ENCODE data around the gene UBE2H.
"Not testable (repeated sequence)": the region's sequence is repeated elsewhere in the genome, so short reads cannot be mapped to it uniquely, and the experiment has no call there.

Gene UBE2H

GRCh38 chr7:129841465-129841864 is 111.3 kb downstream of the UBE2H start:
- DNase-seq, result no peak

- DNase-seq, result no peak
Measured at GRCh38 chr7:129840757-129841156, 112.0 kb downstream of the UBE2H start.

GRCh38 chr7:129836983-129837382 is 115.8 kb downstream of the UBE2H start:
- no peak for DNase-seq

GRCh38 chr7:129835569-129835968 is 117.2 kb downstream of the UBE2H start:
- no peak for DNase-seq

- DNase-seq, result not testable (repeated sequence)
Measured at GRCh38 chr7:129833353-129833752, 119.4 kb downstream of the UBE2H start.

DNA sequence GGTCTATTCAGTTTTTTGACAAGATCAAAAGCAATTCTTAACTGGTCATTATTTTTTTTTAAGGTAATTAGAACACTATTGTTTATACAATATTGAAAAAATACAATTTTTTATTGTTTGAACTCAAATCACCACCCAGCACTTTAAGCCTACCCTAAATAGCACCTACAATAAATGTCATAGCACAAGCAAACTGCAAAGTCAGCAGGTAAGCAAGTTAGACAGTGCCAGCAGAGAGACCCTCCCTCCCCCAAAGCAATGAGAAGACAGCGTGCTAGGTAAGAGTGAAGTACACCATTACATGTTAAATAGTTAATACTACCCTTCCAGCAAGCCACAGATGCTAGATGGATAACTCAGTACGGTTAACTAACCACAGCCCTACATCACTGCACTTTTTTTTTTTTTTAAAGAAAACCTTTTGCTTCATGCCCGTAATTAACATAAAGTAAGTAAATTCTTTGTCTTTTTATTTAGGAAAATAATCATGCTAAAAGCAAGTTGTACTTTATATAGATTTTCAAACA is 120.0 kb downstream of the UBE2H start:
- no peak for DNase-seq

DNA sequence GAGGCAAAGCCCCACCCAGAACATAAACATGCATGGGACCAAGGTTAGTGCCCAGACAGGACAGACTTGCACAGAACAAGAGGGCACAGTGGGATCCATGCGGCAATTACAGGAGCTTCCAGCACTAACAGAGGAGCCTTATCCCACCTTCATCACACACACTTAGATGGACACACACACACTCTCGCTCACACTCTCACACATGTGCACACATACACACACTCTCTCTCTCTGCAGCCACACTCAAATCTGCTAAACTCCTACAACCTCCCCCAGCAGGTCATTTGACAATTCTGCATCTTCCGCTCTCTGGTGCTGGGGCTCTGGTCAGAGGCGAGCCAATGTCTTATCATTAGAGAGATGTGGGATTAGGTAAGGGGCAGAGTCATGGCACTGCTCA is 120.5 kb downstream of the UBE2H start:
- no peak for DNase-seq

DNA sequence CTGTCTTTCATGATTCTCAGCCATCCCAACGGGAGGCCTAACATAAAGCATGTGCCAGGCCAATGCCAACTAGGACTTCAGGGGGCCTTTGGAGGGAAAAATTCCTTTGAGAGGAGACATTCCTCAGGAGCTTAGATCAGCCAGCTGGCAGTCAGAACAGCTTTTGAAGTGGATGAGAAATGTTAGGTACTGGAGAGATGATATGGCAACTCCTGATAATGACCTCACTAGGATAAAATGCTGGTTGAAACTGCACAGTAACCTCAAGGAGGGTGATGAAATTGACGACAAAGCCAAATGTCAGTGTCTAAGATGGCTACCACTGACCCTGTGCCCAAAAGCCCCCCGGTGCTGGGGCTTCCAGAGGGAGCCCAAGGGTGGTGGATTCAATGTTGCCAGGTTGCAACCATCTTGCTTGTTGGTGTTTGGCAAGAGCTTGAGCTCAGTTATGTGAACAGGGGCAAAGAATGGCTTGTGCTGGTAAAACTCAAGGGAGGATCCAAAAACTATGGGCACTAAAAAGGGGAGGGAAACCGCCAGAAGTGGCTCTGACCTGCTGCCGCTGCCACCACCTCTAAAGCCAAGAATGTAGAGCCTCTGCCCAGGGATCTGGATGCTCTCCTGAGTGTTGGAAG is 121.2 kb downstream of the UBE2H start:
- DNase-seq, result no peak

GRCh38 chr7:129830949-129831348 is 121.8 kb downstream of the UBE2H start:
- DNase-seq, result no peak

DNA sequence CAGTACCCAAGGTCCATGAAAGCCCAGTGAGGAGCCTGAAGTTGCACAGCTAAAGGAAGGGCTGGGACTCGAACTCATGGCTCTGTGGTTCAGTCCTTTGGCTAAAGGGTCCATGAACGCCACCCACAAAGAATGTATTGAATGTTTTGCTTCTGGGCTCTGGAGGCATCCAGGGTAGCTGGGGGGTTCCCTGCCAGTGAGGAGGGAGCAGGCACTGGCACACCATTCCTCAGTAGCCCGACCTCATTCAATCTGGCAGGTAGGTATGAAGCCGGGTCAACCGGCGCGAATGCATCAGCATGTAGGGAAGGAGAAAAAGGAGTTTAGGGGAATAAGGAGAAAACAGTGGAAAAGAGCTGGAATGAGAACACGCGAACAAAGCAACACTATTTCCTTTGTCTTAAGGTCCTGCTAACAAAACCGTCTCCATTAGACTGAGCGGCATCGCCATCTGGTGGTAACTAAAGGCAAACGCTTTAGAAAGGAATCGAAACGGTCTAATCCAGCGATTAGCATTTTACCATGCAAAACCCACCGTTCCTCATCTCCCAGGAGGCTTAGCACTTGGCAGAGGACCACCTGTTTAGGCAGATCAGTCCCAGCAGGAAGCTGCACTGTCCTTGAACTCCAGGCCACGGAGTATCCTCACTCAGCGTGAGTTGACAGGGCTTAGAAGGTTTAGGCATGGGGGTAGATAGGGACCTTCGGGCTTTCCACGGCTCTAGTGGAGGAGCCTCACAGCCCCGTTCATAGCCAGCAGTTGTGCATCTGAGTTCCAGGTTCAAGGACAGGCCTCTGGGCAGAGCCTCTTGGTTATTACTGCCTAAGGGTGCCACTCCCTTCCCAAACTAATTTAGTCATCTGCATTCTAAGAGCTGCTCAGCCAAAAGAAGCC is 122.8 kb downstream of the UBE2H start:
- DNase-seq, result peak; percentile 61 to 67

- DNase-seq, result no peak
Measured at GRCh38 chr7:129828989-129829736, 123.6 kb downstream of the UBE2H start.

DNA sequence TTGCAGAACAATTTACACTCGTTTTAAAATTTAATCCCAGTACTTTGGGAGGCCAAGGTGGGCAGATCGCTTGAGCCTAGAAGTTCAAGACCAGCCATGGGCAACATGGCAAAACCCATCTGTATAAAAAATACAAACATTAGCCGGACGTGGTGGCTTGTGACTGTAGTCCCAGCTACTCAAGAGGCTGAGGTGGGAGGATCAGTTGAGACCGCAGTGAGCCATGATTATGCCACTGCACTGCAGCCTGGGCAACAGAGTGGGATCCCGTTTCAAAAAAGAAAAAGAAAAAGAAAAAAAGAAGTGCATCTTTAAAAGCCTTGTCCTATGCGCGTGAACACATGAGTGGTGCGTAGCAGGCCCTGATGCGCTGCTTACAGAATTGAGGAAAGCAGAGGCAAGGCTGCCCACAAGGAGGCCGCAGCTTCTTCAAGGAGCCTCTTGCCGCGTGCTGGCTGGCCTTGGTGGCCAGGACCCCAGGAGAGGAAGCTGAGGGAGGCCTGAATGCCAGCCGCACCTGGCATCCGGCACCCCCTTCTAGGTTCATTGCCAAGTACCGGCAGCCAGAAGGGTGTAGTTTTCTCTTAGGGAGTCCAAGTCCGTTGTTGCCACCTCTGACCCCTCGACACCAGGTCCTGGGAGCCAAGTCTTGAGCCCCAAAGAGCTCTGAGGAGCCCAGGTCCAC is 124.5 kb downstream of the UBE2H start:
- no peak for DNase-seq

DNA sequence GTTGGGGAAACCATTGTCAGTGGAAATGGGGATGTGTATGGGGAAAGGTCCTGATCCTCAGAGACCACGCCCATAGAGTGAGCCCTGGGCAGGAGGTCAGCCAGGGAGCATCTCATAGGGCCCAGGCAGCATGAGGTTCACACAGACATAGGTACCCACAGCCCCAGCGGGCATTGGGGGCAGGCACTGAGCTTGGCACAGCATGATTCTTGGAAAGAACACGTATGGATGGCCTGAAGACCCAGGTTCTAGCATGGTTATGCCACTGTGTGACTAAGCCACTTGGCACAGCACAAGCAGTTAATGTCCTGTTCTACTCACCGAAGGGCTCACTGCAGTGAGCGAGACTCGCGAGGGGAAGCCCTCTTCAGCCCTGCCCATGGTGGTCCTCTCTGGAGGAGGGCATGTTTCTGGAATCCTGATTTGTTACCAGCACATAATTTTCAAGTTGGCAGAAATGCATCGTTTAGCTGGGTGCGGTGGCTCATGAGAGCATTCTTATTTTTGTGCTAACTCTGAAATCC is 125.2 kb downstream of the UBE2H start:
- no peak for DNase-seq

DNA sequence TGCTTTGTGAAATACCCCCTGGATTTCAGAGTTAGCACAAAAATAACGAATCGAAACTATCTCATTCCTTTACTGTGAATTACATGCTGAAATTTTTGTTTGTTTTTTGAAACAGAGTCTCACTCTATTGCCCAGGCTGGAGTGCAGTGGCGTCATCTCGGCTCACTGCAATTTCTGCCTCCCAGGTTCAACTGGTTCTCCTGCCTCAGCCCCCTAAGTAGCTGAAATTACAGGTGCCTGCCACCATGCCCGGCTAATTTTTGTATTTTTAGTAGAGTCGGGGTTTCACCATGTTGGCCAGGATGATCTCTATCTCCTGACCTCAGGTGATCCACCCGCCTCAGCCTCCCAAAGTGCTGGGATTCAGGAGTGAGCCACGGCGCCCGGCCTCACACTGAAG is 125.9 kb downstream of the UBE2H start:
- DNase-seq, result not testable (repeated sequence)

GRCh38 chr7:129825209-129825970 is 127.4 kb downstream of the UBE2H start:
- DNase-seq, result peak; percentile 80 to 86

DNA sequence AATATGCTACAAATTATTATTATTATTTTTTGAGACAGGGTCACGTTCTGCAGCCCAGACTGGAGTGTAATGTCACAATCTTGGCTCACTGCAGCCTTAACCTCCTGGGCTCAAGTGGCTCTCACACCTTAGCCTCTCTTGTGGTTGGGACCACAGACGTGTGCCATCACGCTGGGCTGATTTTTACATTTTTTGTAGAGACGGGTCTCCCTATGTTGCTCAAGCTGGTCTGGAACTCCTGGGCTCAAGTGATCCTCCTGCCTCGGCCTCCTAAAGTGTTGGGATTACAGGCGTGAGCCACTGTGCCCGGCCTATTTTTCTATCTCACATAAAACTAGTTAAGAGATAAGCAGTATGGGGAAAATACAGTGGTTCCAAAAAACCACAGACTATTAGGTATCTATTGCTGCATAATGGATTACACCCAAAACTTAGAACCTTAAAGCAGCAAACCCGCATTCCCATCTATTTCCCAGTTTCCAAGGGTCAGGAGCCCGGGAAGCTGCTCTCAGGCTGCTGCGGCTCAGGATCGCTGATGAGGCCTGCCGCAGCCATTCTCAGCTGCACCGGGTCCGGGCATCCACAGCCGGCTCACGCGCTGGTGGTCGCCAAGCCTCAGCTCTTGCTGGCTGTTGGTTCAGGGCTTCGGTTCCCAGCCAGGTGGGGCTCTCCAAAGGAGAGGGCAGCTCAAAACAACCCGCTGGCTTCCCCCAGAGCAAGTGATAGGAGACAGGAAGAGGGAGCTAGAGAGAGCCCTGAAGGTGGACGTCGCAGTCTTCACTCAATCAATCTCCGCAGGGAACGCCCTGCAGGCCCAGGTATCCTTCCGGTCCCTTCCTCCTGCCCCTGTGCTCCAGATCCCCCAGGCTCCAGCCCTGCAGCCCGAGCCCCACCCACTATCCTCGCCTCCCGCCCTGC is 128.2 kb downstream of the UBE2H start:
- peak in 1 of 2 donors; percentile 27 for DNase-seq

- not testable (repeated sequence) for DNase-seq
Measured at GRCh38 chr7:129823143-129823542, 129.6 kb downstream of the UBE2H start.

DNA sequence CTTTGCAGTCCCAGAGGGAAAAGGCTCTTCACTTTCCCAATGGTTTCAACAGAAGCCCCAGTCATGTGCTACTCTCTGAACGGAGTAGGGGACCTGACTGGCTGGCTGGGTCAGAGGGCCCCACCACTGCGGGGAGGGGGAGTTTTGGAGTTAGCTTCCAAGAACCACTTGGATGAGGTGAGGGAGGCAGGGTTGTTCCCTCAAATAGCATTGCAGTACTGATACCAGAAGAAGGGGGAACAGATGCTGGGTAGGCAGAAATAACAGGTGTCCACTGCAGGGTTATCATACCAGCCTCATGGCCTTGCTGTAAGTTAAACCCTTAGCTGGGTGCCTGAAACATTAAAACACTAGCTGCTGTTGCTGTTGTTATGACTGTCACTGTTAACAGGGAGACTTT is 131.3 kb downstream of the UBE2H start:
- no peak for DNase-seq

GRCh38 chr7:129816742-129817141 is 136.0 kb downstream of the UBE2H start:
- DNase-seq, result no peak

DNA sequence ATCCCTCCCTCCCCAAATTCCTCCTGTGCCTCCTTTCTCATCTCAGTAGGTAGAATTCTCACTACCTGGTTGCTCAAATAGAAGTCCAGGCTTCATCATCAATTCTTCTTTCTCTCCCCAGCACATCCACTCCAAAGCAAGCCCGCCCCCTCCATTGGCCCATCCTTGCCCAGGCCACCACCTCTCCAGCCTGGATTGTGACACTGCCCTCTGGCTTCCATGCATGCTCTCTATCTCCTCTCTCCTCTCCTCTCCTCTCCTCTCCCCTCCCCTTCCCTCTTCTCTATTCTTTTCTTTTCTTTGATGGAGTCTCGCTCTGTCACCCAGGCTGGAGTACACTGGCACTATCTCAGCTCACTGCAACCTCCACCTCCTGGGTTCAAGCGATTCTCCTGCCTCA is 144.9 kb downstream of the UBE2H start:
- DNase-seq, result no peak

All from CD4-positive, alpha-beta T cell treated with Interleukin-4 for 1 hour (primary cell).